ENCODE measurements around the gene KIAA1958. TPM values are rescaled to one million over a fixed set of nuclear protein-coding genes. Genes with fewer than 3 reads are reported as not detected.

KIAA1958 gene
- total and polyA plus RNA-seq, 10 donors: 0.39 to 11.9 (median 6.3) TPM

- TF ChIP-seq CTCF (IDR thresholded peaks at IDR 0.05 in 8 of 11, conservative IDR thresholded peaks at IDR 0.05 in 3 of 11) (no peak), POLR2A (IDR thresholded peaks at IDR 0.05) (no peak), POLR2AphosphoS5 (IDR thresholded peaks at IDR 0.05) (no peak)
- no peaks in the 10 kb centered on the region for H3K9me3 ChIP-seq
- H3K36me3 ChIP-seq: peaks cover 0 to 14% (median 3%) of the 10 kb centered on the region in 6 donors
- 92 to 97% (median 95%) methylated on average over 9 of the region's 9 CpGs for WGBS, 5 donors
- no peak for DNase-seq
- no peaks in the 10 kb centered on the region for H3K4me1 ChIP-seq
- intact Hi-C loops (cut with DNase I; ENCODE audit: low total_unique reads): no loop called here
- no peak overlapping the region for H3K4me3 ChIP-seq
- H3K27ac ChIP-seq: no peak overlapping the region
- no peaks in the 10 kb centered on the region for H3K27me3 ChIP-seq (replicated peaks in 1 of 7)
These were observed 85.2 kb downstream of the KIAA1958 start for GRCh38 chr9:112571624-112572355.

GRCh38 chr9:112572416-112572815 lies 85.8 kb downstream of the KIAA1958 start:
- TF ChIP-seq POLR2AphosphoS5 (IDR thresholded peaks at IDR 0.05) (no peak), CTCF (IDR thresholded peaks at IDR 0.05 in 8 of 11, conservative IDR thresholded peaks at IDR 0.05 in 3 of 11) (no peak), POLR2A (IDR thresholded peaks at IDR 0.05) (no peak)
- Histone ChIP-seq H3K4me3 (no peak overlapping the region), H3K9me3 (no peaks in the 10 kb centered on the region), H3K27ac (no peak overlapping the region), H3K27me3 (replicated peaks in 1 of 7) (no peaks in the 10 kb centered on the region), H3K4me1 (no peaks in the 10 kb centered on the region), H3K36me3 (peaks cover 0 to 14% (median 3%) of the 10 kb centered on the region in 6 donors)
- 50 to 67% (median 53%) methylated on average over 3 of the region's 3 CpGs for WGBS, 5 donors
- intact Hi-C loops (cut with DNase I; ENCODE audit: low total_unique reads): no loop called here
- no peak for DNase-seq

- Histone ChIP-seq H3K4me1 (no peaks in the 10 kb centered on the region), H3K36me3 (peaks cover 0 to 14% (median 3%) of the 10 kb centered on the region in 6 donors), H3K27me3 (replicated peaks in 1 of 7) (no peaks in the 10 kb centered on the region), H3K9me3 (no peaks in the 10 kb centered on the region), H3K4me3 (no peak overlapping the region), H3K27ac (no peak overlapping the region)
- DNase-seq: no peak
- intact Hi-C loops (cut with DNase I; ENCODE audit: low total_unique reads): no loop called here
- 90 to 100% (median 94%) methylated on average over 1 of the region's 1 CpG for WGBS, 5 donors
- no peak for TF ChIP-seq CTCF (IDR thresholded peaks at IDR 0.05 in 8 of 11, conservative IDR thresholded peaks at IDR 0.05 in 3 of 11)
- TF ChIP-seq POLR2A (IDR thresholded peaks at IDR 0.05): no peak
- TF ChIP-seq POLR2AphosphoS5 (IDR thresholded peaks at IDR 0.05): no peak
These were observed 87.4 kb downstream of the KIAA1958 start for GRCh38 chr9:112574008-112574407.

GRCh38 chr9:112575107-112575506 lies 88.5 kb downstream of the KIAA1958 start:
- Histone ChIP-seq H3K4me1 (no peaks in the 10 kb centered on the region), H3K9me3 (no peaks in the 10 kb centered on the region), H3K27ac (no peak overlapping the region), H3K36me3 (peaks cover 0 to 14% (median 3%) of the 10 kb centered on the region in 6 donors), H3K4me3 (no peak overlapping the region), H3K27me3 (replicated peaks in 1 of 7) (no peaks in the 10 kb centered on the region)
- DNase-seq: no peak
- TF ChIP-seq CTCF (IDR thresholded peaks at IDR 0.05 in 8 of 11, conservative IDR thresholded peaks at IDR 0.05 in 3 of 11): no peak
- TF ChIP-seq POLR2AphosphoS5 (IDR thresholded peaks at IDR 0.05): no peak
- TF ChIP-seq POLR2A (IDR thresholded peaks at IDR 0.05): no peak
- 96 to 98% (median 97%) methylated on average over 8 of the region's 8 CpGs for WGBS, 5 donors
- intact Hi-C loops (cut with DNase I; ENCODE audit: low total_unique reads): no loop called here
